HEK293 (cell line): Measurements from ENCODE around the gene SPATA12.

ENCODE experiments used
- CTCF ChIA-PET: fragments of 350-600 bp; formaldehyde crosslinking; extraction: SDS; loops from one replicate; lab custom pipeline; 2021; ENCODE audit warnings: antibody characterized with exemption; lab: Yijun Ruan, JAX
- POLR2A ChIA-PET: fragments of 300-600 bp; formaldehyde crosslinking; extraction: SDS; loops from one replicate; lab custom pipeline; 2020; ENCODE audit warnings: antibody characterized with exemption, inconsistent platforms; lab: Yijun Ruan, JAX
- H3K27ac ChIP-seq: fragments of 200-500 bp; sonication (Bioruptor generic); 2 replicates; pipeline ENCODE4 v1.5.1; 2014; ENCODE audit warnings: low read depth, low read length, control low read depth, inconsistent platforms; ENCODE audit errors: extremely low read depth
- H3K36me3 ChIP-seq, 2 experiments: fragments of 200-500 bp in 1 of 2; sonication (Bioruptor generic) in 1 of 2; 1 replicate in 1 of 2; 2 replicates in 1 of 2; pipeline ENCODE4 v1.5.1; 2014 to 2017; ENCODE audit warnings: inconsistent platforms in 2 of 2, low read length in 2 of 2; ENCODE audit not compliant: control insufficient read depth in 2 of 2, insufficient read depth in 1 of 2
- H3K4me1 ChIP-seq: fragments of 200-500 bp; sonication (Bioruptor generic); 2 replicates; pipeline ENCODE4 v1.5.1; 2014; ENCODE audit warnings: mild to moderate bottlenecking, low read length, inconsistent platforms; ENCODE audit not compliant: control insufficient read depth, insufficient read depth
- H3K4me3 ChIP-seq: 2 replicates; pipeline ENCODE4 v1.5.1; 2011; ENCODE audit warnings: low read depth, mild to moderate bottlenecking, control low read depth, low read length, moderate library complexity
- H3K9me3 ChIP-seq: fragments of 200-500 bp; sonication (Bioruptor generic); 2 replicates; pipeline ENCODE4 v1.5.1; 2014; ENCODE audit warnings: low read depth, low read length, inconsistent platforms; ENCODE audit not compliant: control insufficient read depth, insufficient read depth
- GLI2 ChIP-seq: fragments of 450-650 bp; formaldehyde crosslinking; IDR thresholded peaks from 2 replicates; pipeline ENCODE4; 2017; ENCODE audit warnings: missing biosample characterization, missing genetic modification characterization, low read depth, borderline replicate concordance
- GLIS1 ChIP-seq: fragments of 450-650 bp; formaldehyde crosslinking; IDR thresholded peaks from 2 replicates; pipeline ENCODE4 v1.5.1; 2016; ENCODE audit warnings: missing biosample characterization, missing genetic modification characterization
- SP7 ChIP-seq: fragments of 450-650 bp; formaldehyde crosslinking; IDR thresholded peaks from 2 replicates; pipeline ENCODE4 v1.5.1; 2016; ENCODE audit warnings: missing biosample characterization, missing genetic modification characterization
- ZBTB8A ChIP-seq: fragments of 450-650 bp; formaldehyde crosslinking; IDR thresholded peaks from 2 replicates; pipeline ENCODE4 v1.5.1; 2016; ENCODE audit warnings: missing biosample characterization, missing genetic modification characterization
- ZEB2 ChIP-seq: fragments of 450-650 bp; formaldehyde crosslinking; IDR thresholded peaks from 2 replicates; pipeline ENCODE4 v1.5.1; 2016; ENCODE audit warnings: missing biosample characterization, missing genetic modification characterization
- ZNF132 ChIP-seq: fragments of 450-650 bp; formaldehyde crosslinking; IDR thresholded peaks from 2 replicates; pipeline ENCODE4 v1.5.1; 2017; ENCODE audit warnings: missing biosample characterization, missing genetic modification characterization, borderline replicate concordance
- ZNF214 ChIP-seq: fragments of 450-650 bp; formaldehyde crosslinking; IDR thresholded peaks from 2 replicates; pipeline ENCODE4 v1.5.1; 2017; ENCODE audit warnings: missing biosample characterization, mild to moderate bottlenecking, missing genetic modification characterization, borderline replicate concordance
- ZNF544 ChIP-seq: fragments of 450-650 bp; formaldehyde crosslinking; IDR thresholded peaks from 2 replicates; pipeline ENCODE4 v1.5.0; 2017; ENCODE audit warnings: missing biosample characterization, missing genetic modification characterization
- ZNF600 ChIP-seq: fragments of 450-650 bp; formaldehyde crosslinking; IDR thresholded peaks from 2 replicates; pipeline ENCODE4 v1.5.1; 2016; ENCODE audit warnings: missing biosample characterization, missing genetic modification characterization
- ZNF658 ChIP-seq: fragments of 450-650 bp; formaldehyde crosslinking; IDR thresholded peaks from 2 replicates; pipeline ENCODE4; 2016; ENCODE audit warnings: missing biosample characterization, missing genetic modification characterization
- ZNF837 ChIP-seq: fragments of 450-650 bp; formaldehyde crosslinking; IDR thresholded peaks from 2 replicates; pipeline ENCODE4 v1.5.1; 2016; ENCODE audit warnings: missing biosample characterization, missing genetic modification characterization
- ZSCAN16 ChIP-seq: fragments of 450-650 bp; formaldehyde crosslinking; IDR thresholded peaks from 2 replicates; pipeline ENCODE4 v1.5.1; 2016; ENCODE audit warnings: missing biosample characterization, missing genetic modification characterization
- TF ChIP-seq, protein P1 (sequence below): fragments of 450-650 bp; formaldehyde crosslinking; IDR thresholded peaks from 2 replicates; pipeline ENCODE4 v1.5.1; 2016; ENCODE audit warnings: missing biosample characterization, missing genetic modification characterization
- TF ChIP-seq, protein P2 (sequence below): fragments of 450-650 bp; formaldehyde crosslinking; IDR thresholded peaks from 2 replicates; pipeline ENCODE4 v1.5.1; 2016; ENCODE audit warnings: missing biosample characterization, missing genetic modification characterization
- TF ChIP-seq, protein P3 (sequence below): fragments of 450-650 bp; formaldehyde crosslinking; IDR thresholded peaks from 2 replicates; pipeline ENCODE4 v1.5.1; 2016; ENCODE audit warnings: missing biosample characterization, missing genetic modification characterization
- TF ChIP-seq, protein P4 (sequence below): fragments of 450-650 bp; IDR thresholded peaks from 2 replicates; pipeline ENCODE4 v1.5.1; 2018; ENCODE audit warnings: missing biosample characterization, mild to moderate bottlenecking, missing genetic modification characterization
- TF ChIP-seq, protein P5 (sequence below): fragments of 450-650 bp; formaldehyde crosslinking; IDR thresholded peaks from 2 replicates; pipeline ENCODE4 v1.5.1; 2016; ENCODE audit warnings: missing biosample characterization, missing genetic modification characterization
- TF ChIP-seq, protein P6 (sequence below): IDR thresholded peaks from 2 replicates; pipeline ENCODE4 v1.6.1; 2011; ENCODE audit warnings: mild to moderate bottlenecking, low read depth, low read length, borderline replicate concordance
- TF ChIP-seq, protein P7 (sequence below): fragments of 450-650 bp; formaldehyde crosslinking; IDR thresholded peaks from 2 replicates; pipeline ENCODE4 v1.5.1; 2016; ENCODE audit warnings: missing biosample characterization, missing genetic modification characterization

SPATA12 gene

DNA sequence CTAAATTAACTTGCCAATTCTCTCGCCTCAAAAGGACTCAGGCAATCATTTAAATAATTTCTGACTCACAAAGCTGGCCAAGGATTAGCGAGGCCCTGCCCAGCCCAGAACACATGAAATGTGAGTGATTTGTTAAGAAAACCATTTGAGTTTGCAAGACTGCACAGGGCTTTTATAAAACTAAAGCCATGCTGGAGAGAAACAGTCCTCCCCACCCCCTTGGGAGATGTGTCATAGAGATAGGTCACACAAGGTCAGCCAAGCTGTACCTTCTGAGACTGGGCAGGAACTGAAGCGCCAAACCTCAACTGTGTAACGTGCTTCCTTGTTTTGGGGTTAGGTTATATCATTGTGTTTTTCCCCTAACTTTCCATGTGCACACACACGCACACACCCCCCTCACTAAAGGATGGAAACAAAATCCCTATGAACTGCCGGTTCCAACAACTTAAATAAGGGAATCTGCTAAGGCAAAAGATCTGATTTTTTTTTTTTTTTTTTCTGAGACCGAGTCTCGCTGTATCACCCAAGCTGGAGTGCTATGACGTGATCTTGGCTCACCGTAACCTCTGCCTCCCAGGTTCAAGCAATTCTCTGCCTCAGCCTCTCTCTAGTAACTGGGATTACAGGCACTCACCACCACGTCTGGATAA, 8.1 kb downstream of the SPATA12 start (continued):
- TF ChIP-seq, protein P1, sequence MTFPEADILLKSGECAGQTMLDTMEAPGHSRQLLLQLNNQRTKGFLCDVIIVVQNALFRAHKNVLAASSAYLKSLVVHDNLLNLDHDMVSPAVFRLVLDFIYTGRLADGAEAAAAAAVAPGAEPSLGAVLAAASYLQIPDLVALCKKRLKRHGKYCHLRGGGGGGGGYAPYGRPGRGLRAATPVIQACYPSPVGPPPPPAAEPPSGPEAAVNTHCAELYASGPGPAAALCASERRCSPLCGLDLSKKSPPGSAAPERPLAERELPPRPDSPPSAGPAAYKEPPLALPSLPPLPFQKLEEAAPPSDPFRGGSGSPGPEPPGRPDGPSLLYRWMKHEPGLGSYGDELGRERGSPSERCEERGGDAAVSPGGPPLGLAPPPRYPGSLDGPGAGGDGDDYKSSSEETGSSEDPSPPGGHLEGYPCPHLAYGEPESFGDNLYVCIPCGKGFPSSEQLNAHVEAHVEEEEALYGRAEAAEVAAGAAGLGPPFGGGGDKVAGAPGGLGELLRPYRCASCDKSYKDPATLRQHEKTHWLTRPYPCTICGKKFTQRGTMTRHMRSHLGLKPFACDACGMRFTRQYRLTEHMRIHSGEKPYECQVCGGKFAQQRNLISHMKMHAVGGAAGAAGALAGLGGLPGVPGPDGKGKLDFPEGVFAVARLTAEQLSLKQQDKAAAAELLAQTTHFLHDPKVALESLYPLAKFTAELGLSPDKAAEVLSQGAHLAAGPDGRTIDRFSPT: no peak

DNA sequence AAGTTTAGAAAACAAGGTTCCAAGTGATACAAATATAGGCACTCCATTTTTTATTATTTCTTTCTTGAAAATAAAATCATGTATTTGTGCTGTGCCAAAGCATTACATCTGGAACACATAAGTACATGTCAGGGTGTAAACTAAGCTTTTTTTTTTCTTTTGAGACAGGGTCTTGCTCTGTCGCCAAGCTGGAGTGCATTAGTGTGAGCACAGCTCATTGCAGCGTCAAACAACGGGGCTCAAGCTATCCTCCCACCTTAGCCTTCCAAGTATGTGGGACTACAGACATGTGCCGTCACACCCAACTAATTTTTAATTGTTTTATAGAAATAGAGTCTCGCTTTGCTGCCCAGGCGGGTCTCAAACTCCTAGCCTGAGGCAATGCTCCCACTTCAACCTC, 9.0 kb downstream of the SPATA12 start:
- Histone ChIP-seq H3K27ac (no peak overlapping the region), H3K9me3 (no peaks in the 10 kb centered on the region), H3K4me3 (no peak overlapping the region), H3K36me3 (no peaks in the 10 kb centered on the region), H3K4me1 (peaks cover 5% of the 10 kb centered on the region)
- TF ChIP-seq ZNF132 (tag by site-specific recombination): no peak
- TF ChIP-seq ZNF214 (tag by site-specific recombination): no peak
- TF ChIP-seq ZNF837 (tag by site-specific recombination): no peak
- TF ChIP-seq, protein P2, sequence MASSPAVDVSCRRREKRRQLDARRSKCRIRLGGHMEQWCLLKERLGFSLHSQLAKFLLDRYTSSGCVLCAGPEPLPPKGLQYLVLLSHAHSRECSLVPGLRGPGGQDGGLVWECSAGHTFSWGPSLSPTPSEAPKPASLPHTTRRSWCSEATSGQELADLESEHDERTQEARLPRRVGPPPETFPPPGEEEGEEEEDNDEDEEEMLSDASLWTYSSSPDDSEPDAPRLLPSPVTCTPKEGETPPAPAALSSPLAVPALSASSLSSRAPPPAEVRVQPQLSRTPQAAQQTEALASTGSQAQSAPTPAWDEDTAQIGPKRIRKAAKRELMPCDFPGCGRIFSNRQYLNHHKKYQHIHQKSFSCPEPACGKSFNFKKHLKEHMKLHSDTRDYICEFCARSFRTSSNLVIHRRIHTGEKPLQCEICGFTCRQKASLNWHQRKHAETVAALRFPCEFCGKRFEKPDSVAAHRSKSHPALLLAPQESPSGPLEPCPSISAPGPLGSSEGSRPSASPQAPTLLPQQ (tag by site-specific recombination): no peak
- no peak for TF ChIP-seq ZSCAN16 (tag by site-specific recombination)
- TF ChIP-seq, protein P3, sequence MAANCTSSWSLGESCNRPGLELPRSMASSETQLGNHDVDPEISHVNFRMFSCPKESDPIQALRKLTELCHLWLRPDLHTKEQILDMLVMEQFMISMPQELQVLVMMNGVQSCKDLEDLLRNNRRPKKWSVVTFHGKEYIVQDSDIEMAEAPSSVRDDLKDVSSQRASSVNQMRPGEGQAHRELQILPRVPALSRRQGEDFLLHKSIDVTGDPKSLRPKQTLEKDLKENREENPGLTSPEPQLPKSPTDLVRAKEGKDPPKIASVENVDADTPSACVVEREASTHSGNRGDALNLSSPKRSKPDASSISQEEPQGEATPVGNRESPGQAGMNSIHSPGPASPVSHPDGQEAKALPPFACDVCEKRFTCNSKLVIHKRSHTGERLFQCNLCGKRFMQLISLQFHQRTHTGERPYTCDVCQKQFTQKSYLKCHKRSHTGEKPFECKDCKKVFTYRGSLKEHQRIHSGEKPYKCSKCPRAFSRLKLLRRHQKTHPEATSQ (tag by site-specific recombination): no peak
- TF ChIP-seq, protein P4, sequence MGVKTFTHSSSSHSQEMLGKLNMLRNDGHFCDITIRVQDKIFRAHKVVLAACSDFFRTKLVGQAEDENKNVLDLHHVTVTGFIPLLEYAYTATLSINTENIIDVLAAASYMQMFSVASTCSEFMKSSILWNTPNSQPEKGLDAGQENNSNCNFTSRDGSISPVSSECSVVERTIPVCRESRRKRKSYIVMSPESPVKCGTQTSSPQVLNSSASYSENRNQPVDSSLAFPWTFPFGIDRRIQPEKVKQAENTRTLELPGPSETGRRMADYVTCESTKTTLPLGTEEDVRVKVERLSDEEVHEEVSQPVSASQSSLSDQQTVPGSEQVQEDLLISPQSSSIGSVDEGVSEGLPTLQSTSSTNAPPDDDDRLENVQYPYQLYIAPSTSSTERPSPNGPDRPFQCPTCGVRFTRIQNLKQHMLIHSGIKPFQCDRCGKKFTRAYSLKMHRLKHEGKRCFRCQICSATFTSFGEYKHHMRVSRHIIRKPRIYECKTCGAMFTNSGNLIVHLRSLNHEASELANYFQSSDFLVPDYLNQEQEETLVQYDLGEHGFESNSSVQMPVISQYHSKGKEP (tag by site-specific recombination): no peak
- TF ChIP-seq ZBTB8A (tag by site-specific recombination): no peak
- TF ChIP-seq ZNF544 (tag by site-specific recombination): no peak
- no peak for TF ChIP-seq ZNF600 (tag by site-specific recombination)
- TF ChIP-seq GLI2 (tag by site-specific recombination): no peak
- no peak for TF ChIP-seq ZNF658
- TF ChIP-seq, protein P5, sequence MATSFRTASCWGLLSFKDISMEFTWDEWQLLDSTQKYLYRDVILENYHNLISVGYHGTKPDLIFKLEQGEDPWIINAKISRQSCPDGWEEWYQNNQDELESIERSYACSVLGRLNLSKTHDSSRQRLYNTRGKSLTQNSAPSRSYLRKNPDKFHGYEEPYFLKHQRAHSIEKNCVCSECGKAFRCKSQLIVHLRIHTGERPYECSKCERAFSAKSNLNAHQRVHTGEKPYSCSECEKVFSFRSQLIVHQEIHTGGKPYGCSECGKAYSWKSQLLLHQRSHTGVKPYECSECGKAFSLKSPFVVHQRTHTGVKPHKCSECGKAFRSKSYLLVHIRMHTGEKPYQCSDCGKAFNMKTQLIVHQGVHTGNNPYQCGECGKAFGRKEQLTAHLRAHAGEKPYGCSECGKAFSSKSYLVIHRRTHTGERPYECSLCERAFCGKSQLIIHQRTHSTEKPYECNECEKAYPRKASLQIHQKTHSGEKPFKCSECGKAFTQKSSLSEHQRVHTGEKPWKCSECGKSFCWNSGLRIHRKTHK (tag by site-specific recombination): no peak
- no peak for TF ChIP-seq SP7 (tag by site-specific recombination)
- TF ChIP-seq, protein P6, sequence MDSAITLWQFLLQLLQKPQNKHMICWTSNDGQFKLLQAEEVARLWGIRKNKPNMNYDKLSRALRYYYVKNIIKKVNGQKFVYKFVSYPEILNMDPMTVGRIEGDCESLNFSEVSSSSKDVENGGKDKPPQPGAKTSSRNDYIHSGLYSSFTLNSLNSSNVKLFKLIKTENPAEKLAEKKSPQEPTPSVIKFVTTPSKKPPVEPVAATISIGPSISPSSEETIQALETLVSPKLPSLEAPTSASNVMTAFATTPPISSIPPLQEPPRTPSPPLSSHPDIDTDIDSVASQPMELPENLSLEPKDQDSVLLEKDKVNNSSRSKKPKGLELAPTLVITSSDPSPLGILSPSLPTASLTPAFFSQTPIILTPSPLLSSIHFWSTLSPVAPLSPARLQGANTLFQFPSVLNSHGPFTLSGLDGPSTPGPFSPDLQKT: no peak
- TF ChIP-seq ZEB2: no peak
- no peak for TF ChIP-seq GLIS1
- TF ChIP-seq, protein P7, sequence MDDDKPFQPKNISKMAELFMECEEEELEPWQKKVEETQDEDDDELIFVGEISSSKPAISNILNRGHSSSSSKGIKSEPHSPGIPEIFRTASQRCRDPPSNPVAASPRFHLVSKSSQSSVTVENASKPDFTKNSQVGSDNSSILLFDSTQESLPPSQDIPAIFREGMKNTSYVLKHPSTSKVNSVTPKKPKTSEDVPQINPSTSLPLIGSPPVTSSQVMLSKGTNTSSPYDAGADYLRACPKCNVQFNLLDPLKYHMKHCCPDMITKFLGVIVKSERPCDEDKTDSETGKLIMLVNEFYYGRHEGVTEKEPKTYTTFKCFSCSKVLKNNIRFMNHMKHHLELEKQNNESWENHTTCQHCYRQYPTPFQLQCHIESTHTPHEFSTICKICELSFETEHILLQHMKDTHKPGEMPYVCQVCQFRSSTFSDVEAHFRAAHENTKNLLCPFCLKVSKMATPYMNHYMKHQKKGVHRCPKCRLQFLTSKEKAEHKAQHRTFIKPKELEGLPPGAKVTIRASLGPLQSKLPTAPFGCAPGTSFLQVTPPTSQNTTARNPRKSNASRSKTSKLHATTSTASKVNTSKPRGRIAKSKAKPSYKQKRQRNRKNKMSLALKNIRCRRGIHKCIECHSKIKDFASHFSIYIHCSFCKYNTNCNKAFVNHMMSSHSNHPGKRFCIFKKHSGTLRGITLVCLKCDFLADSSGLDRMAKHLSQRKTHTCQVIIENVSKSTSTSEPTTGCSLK (tag by site-specific recombination): no peak
- ChIA-PET POLR2A (no interaction called here), CTCF (interaction anchor here (1.8 kb wide), 1 partner anchor 74 kb away, joined by 16 read pairs; no protein-coding TSS in a partner anchor)
